Liver (tissue), 3 donors: Measurements from ENCODE around the gene BIK.

Source experiments
- EGR1 ChIP-seq, 2 donors: IDR thresholded peaks; 2 replicates each; pipeline ENCODE4 v1.6.1; 2016 to 2018; ENCODE audit warnings: antibody characterized with exemption in 2 of 2, low read depth in 2 of 2
- SP1 ChIP-seq: IDR thresholded peaks from 2 replicates; pipeline ENCODE4 v1.6.1; 2018; ENCODE audit warnings: antibody characterized with exemption, mild to moderate bottlenecking
- TAF1 ChIP-seq: conservative IDR thresholded peaks from 2 replicates; pipeline ENCODE4 v1.6.1; 2016; ENCODE audit warnings: antibody characterized with exemption, mild to moderate bottlenecking
- YY1 ChIP-seq: IDR thresholded peaks from 2 replicates; pipeline ENCODE4 v1.6.1; 2016; ENCODE audit warnings: antibody characterized with exemption, mild to moderate bottlenecking
- TF ChIP-seq, protein P1 (sequence below): fragments of 150-350 bp; IDR thresholded peaks from 2 replicates; pipeline ENCODE4 v1.5.1; 2017; ENCODE audit warnings: improper control_type of control experiment, low read depth, low read length; ENCODE audit not compliant: missing input control
- TF ChIP-seq, protein P2 (sequence below): IDR thresholded peaks from 2 replicates; pipeline ENCODE4 v1.6.1; 2016; ENCODE audit warnings: antibody characterized with exemption, mild to moderate bottlenecking
- TF ChIP-seq, protein P3 (sequence below): IDR thresholded peaks from 2 replicates; pipeline ENCODE4 v1.6.1; 2016; ENCODE audit warnings: antibody characterized with exemption
- donor health status: healthy.
- donor health status: healthy.

DNA sequence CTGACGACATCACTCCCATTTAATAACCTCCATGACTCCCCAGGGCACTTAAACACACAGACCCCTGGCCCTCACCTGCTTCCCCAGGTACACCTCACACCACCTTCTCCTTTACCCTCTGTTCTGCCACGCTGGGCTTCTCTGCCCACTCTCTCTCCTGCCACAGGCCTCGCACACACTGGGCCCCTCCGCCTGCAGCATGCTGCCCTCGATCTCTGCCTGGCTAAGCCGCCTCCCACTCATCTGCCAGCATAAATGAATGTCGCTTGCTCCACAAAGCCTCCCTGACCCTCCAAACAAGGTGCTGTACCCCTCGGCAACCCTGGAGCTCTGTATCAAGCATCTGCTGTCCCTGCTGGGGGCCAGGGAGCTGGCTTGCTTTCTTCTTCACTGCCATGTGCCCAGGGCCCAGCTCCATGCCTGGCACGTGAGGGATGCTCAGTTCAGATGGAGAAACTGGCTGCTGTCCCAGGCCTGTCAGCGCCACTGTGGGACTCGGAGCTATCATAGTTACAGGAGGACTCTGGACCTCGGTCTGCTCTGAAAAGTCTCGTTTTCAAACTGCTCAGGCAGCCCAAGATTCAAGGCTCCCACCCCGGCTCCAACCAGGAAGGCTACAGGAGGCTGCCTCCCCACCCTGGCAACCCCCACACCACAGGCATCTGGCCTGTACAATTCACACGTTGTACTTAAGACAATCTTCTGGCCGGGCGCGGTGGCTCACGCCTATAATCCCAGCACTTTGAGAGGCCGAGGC is 33.3 kb upstream of the BIK start:
- TF ChIP-seq, protein P1, sequence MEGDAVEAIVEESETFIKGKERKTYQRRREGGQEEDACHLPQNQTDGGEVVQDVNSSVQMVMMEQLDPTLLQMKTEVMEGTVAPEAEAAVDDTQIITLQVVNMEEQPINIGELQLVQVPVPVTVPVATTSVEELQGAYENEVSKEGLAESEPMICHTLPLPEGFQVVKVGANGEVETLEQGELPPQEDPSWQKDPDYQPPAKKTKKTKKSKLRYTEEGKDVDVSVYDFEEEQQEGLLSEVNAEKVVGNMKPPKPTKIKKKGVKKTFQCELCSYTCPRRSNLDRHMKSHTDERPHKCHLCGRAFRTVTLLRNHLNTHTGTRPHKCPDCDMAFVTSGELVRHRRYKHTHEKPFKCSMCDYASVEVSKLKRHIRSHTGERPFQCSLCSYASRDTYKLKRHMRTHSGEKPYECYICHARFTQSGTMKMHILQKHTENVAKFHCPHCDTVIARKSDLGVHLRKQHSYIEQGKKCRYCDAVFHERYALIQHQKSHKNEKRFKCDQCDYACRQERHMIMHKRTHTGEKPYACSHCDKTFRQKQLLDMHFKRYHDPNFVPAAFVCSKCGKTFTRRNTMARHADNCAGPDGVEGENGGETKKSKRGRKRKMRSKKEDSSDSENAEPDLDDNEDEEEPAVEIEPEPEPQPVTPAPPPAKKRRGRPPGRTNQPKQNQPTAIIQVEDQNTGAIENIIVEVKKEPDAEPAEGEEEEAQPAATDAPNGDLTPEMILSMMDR: no peak
- TF ChIP-seq, protein P2, sequence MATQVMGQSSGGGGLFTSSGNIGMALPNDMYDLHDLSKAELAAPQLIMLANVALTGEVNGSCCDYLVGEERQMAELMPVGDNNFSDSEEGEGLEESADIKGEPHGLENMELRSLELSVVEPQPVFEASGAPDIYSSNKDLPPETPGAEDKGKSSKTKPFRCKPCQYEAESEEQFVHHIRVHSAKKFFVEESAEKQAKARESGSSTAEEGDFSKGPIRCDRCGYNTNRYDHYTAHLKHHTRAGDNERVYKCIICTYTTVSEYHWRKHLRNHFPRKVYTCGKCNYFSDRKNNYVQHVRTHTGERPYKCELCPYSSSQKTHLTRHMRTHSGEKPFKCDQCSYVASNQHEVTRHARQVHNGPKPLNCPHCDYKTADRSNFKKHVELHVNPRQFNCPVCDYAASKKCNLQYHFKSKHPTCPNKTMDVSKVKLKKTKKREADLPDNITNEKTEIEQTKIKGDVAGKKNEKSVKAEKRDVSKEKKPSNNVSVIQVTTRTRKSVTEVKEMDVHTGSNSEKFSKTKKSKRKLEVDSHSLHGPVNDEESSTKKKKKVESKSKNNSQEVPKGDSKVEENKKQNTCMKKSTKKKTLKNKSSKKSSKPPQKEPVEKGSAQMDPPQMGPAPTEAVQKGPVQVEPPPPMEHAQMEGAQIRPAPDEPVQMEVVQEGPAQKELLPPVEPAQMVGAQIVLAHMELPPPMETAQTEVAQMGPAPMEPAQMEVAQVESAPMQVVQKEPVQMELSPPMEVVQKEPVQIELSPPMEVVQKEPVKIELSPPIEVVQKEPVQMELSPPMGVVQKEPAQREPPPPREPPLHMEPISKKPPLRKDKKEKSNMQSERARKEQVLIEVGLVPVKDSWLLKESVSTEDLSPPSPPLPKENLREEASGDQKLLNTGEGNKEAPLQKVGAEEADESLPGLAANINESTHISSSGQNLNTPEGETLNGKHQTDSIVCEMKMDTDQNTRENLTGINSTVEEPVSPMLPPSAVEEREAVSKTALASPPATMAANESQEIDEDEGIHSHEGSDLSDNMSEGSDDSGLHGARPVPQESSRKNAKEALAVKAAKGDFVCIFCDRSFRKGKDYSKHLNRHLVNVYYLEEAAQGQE: no peak
- TF ChIP-seq TAF1: no peak
- TF ChIP-seq EGR1 (IDR thresholded peaks at IDR 0.05; ENCODE audit: low read depth in 2 of 2): no peak
- no peak for TF ChIP-seq SP1
- TF ChIP-seq, protein P3, sequence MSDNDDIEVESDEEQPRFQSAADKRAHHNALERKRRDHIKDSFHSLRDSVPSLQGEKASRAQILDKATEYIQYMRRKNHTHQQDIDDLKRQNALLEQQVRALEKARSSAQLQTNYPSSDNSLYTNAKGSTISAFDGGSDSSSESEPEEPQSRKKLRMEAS: no peak
- no peak for TF ChIP-seq YY1
